Fibroblast of pulmonary artery (primary cell): Measurements from ENCODE around the gene PHACTR3.

Experiments used
- DNase-seq: peaks from one replicate; pipeline ENCODE4 v3.0.0-alpha.2; 2010; ENCODE audit warnings: low read depth
- H3K4me3 ChIP-seq: replicated peaks from 2 replicates; pipeline ENCODE4 v1.5.1; 2011; ENCODE audit warnings: low read depth, mild to moderate bottlenecking, control low read depth, low read length, moderate library complexity
- CTCF ChIP-seq: IDR thresholded peaks from 2 replicates; pipeline ENCODE4 v1.5.1; 2011; ENCODE audit warnings: mild to moderate bottlenecking, control low read depth, low read length, inconsistent platforms; ENCODE audit errors: missing control alignments

PHACTR3 gene

GRCh38 chr20:59647271-59647670 is 42.9 kb downstream of the PHACTR3 start:
- H3K4me3 ChIP-seq = no peak overlapping the region
- TF ChIP-seq CTCF = no peak

GRCh38 chr20:59648466-59649070 is 44.2 kb downstream of the PHACTR3 start:
- no peak overlapping the region for H3K4me3 ChIP-seq
- no peak for TF ChIP-seq CTCF
- no peak for DNase-seq

More at GRCh38 chr20:59647271-59647670, 42.9 kb downstream of the PHACTR3 start:
- DNase-seq = no peak

- no peak for DNase-seq
- TF ChIP-seq CTCF = no peak
- no peak overlapping the region for H3K4me3 ChIP-seq
Observed at GRCh38 chr20:59650418-59650817, 46.1 kb downstream of the PHACTR3 start.

GRCh38 chr20:59652381-59652780 is 48.0 kb downstream of the PHACTR3 start:
- TF ChIP-seq CTCF = no peak
- no peak for DNase-seq
- H3K4me3 ChIP-seq = no peak overlapping the region

GRCh38 chr20:59656417-59656816 is 52.1 kb downstream of the PHACTR3 start:
- DNase-seq = no peak
- no peak for TF ChIP-seq CTCF

GRCh38 chr20:59657459-59658046 is 53.2 kb downstream of the PHACTR3 start:
- H3K4me3 ChIP-seq = no peak overlapping the region
- no peak for TF ChIP-seq CTCF
- no peak for DNase-seq

More at GRCh38 chr20:59656417-59656816, 52.1 kb downstream of the PHACTR3 start:
- H3K4me3 ChIP-seq = no peak overlapping the region

- TF ChIP-seq CTCF = no peak
- no peak overlapping the region for H3K4me3 ChIP-seq
- no peak for DNase-seq
Observed at GRCh38 chr20:59660471-59660870, 56.1 kb downstream of the PHACTR3 start.
